Mesothelial cell of epicardium (in vitro differentiated cells): ENCODE data around the gene UNC45B. TPM values are rescaled to one million over a fixed set of nuclear protein-coding genes. Genes with fewer than 3 reads are reported as not detected.

Experiments
- DNase-seq, 2 experiments: peaks; one replicate each; pipeline ENCODE4 v3.0.0; 2021; ENCODE audit warnings: low spot score in 2 of 2; ENCODE audit not compliant: unreplicated experiment in 2 of 2
- H3K27ac Mint-ChIP-seq: 2 replicates; pipeline ENCODE4 v1.8.0; 2021; ENCODE audit warnings: mixed read lengths
- H3K27me3 Mint-ChIP-seq: 2 replicates; pipeline ENCODE4 v1.8.0; 2021; ENCODE audit warnings: low read depth, mixed read lengths
- H3K36me3 Mint-ChIP-seq: 2 replicates; pipeline ENCODE4 v1.8.0; 2021; ENCODE audit warnings: mixed read lengths
- H3K4me1 Mint-ChIP-seq: 2 replicates; pipeline ENCODE4 v1.8.0; 2021; ENCODE audit warnings: mixed read lengths
- H3K4me3 Mint-ChIP-seq: 2 replicates; pipeline ENCODE4 v1.8.0; 2021; ENCODE audit warnings: mild to moderate bottlenecking, moderate library complexity, mixed read lengths
- H3K9me3 Mint-ChIP-seq: 2 replicates; pipeline ENCODE4 v1.8.0; 2021; ENCODE audit warnings: mixed read lengths
- CTCF ChIP-seq: fragments of 200-600 bp; sonication (generic); IDR thresholded peaks from one replicate; pipeline ENCODE4 v1.5.0; 2021; ENCODE audit warnings: antibody characterized with exemption; ENCODE audit not compliant: unreplicated experiment
- total RNA-seq: library from RNA; stranded (reverse); gene quantifications from 3 replicates; pipeline ENCODE4 v1.2.1, GENCODE V29; 2021

The UNC45B gene
- total RNA-seq, 1 donor from 2014 or later, result not detected

DNA sequence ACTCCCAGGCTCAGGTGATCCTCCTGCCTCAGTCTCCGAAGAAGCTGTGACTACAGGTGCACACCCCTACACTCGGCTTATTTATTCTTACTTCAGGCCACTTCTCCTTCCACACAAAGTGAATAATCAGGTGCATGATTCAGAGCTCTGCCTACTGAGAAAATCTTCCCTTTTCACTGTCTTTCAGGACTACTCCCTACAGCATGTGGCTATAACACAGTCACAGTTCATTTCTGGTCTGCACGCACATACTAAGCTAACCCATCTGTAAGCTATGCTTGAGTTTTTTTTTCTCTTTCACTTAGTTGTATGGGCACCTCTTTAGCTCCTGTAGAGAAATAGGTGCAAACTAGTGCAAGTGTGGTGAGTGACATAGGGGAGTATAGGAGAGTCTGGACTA lies 87.7 kb downstream of the UNC45B start:
- no peak for TF ChIP-seq CTCF
- Mint-ChIP-seq H3K36me3 (no peaks in the 10 kb centered on the region), H3K27ac (no peak overlapping the region), H3K4me1 (peaks cover 6% of the 10 kb centered on the region), H3K27me3 (peaks cover 17% of the 10 kb centered on the region), H3K4me3 (no peak overlapping the region), H3K9me3 (peaks cover 17% of the 10 kb centered on the region)
- DNase-seq, result no peak

DNA sequence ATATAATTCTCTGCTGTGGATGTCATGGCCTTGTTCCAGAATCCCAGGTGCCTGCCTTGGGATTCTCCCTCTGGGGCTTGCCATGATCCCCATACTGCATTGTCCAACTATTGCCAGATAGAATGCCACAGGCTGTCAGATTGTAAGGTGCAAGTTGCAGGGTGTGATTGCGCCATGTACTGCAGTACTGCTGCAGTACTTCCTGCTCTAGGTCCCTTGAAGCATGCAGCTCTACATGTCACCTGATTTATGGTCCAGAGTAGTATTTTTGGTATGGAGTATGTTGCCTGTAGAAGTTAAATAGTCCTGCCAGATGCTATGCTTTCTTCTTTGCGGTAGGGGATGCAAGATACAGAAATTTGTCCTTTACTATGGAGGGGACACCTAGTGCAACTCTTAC lies 88.3 kb downstream of the UNC45B start:
- H3K4me3 Mint-ChIP-seq, result no peak overlapping the region
- H3K27me3 Mint-ChIP-seq, result peaks cover 12% of the 10 kb centered on the region
- H3K4me1 Mint-ChIP-seq, result peaks cover 7% of the 10 kb centered on the region
- peaks cover 17% of the 10 kb centered on the region for H3K9me3 Mint-ChIP-seq
- no peak for DNase-seq
- no peak overlapping the region for H3K27ac Mint-ChIP-seq
- TF ChIP-seq CTCF, result no peak
- no peaks in the 10 kb centered on the region for H3K36me3 Mint-ChIP-seq

- no peaks in the 10 kb centered on the region for H3K36me3 Mint-ChIP-seq
- H3K4me3 Mint-ChIP-seq, result no peak overlapping the region
- H3K27ac Mint-ChIP-seq, result no peak overlapping the region
- H3K9me3 Mint-ChIP-seq, result peaks cover 17% of the 10 kb centered on the region
- peaks cover 7% of the 10 kb centered on the region for H3K27me3 Mint-ChIP-seq
- TF ChIP-seq CTCF, result no peak
- peaks cover 16% of the 10 kb centered on the region for H3K4me1 Mint-ChIP-seq
- DNase-seq, result no peak
These were observed 89.2 kb downstream of the UNC45B start for GRCh38 chr17:35236821-35237220.

DNA sequence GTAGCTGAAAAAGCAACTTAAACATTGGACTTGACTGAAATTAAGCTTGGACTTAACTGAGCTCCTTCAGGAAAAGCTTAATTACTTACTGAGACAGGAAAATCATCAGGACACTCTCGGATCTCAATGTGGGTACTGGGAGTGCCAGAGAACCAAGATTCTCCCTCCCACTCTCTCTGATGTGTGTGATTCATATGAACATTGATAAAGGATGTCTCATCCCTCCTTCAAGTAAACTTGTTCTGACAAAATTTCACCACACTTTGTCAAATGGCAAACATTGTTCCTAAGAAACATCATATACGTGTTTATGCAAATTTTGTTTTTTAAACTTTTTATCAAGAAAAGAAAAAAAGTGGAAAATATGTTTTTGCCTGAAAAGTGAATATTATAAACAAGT lies 91.2 kb downstream of the UNC45B start:
- TF ChIP-seq CTCF, result no peak
- Mint-ChIP-seq H3K36me3 (no peaks in the 10 kb centered on the region), H3K9me3 (peaks cover 17% of the 10 kb centered on the region), H3K27ac (no peak overlapping the region), H3K4me1 (peaks cover 19% of the 10 kb centered on the region), H3K27me3 (peaks cover 7% of the 10 kb centered on the region), H3K4me3 (no peak overlapping the region)
- DNase-seq, result no peak

Other genes with a start within 250 kb of the UNC45B start
- 3.2 to 3.5 TPM (median 3.3 TPM) in 3 replicates for gene CCT6B, start 186.4 kb upstream of the UNC45B start, total RNA-seq
- gene ZNF830, start 186.3 kb upstream of the UNC45B start, total RNA-seq, result 17.2 to 18.5 TPM (median 17.9 TPM) in 3 replicates
- gene LIG3, start 167.3 kb upstream of the UNC45B start, total RNA-seq, result 84.4 to 93.1 TPM (median 92.2 TPM) in 3 replicates
- 15.8 to 19.8 TPM (median 16.7 TPM) in 3 replicates for gene RFFL, start 84.1 kb upstream of the UNC45B start, total RNA-seq
- 12.0 to 17.2 TPM (median 14.8 TPM) in 3 replicates for gene RAD51D, start 28.0 kb upstream of the UNC45B start, total RNA-seq
- gene FNDC8, start 26.2 kb upstream of the UNC45B start, total RNA-seq, result not detected in 3 replicates
- 22.4 to 23.8 TPM (median 22.9 TPM) in 3 replicates for gene NLE1, start 5.5 kb upstream of the UNC45B start, total RNA-seq
- not detected in 3 replicates for gene SLC35G3, start 46.6 kb downstream of the UNC45B start, total RNA-seq
- 46.2 to 50.0 TPM (median 46.9 TPM) in 3 replicates for gene SLFN5, start 95.3 kb downstream of the UNC45B start, total RNA-seq
- 34.1 to 37.7 TPM (median 36.9 TPM) in 3 replicates for gene SLFN11, start 225.8 kb downstream of the UNC45B start, total RNA-seq